Hematopoietic multipotent progenitor cell treated with erythropoietin and hydrocortisone succinate and interleukin-3 and kit ligand, for 15 days (in vitro differentiated cells): ENCODE measurements around the gene GRPEL1.
"Not testable (repeated sequence)": the region's sequence is repeated elsewhere in the genome, so short reads cannot be mapped to it uniquely, and the experiment has no call there.

Experiments
- DNase-seq: peaks from one replicate; pipeline ENCODE4 v3.0.0-alpha.2; 2015; ENCODE audit warnings: low spot score

Gene GRPEL1

GRCh38 chr4:7092026-7092425, 24.2 kb upstream of the GRPEL1 start:
- DNase-seq = no peak

GRCh38 chr4:7089213-7089986, 21.5 kb upstream of the GRPEL1 start:
- no peak for DNase-seq

GRCh38 chr4:7087036-7087435, 19.2 kb upstream of the GRPEL1 start:
- DNase-seq = no peak

- no peak for DNase-seq
Observed at GRCh38 chr4:7086384-7086783, 18.5 kb upstream of the GRPEL1 start.

GRCh38 chr4:7084564-7084961, 16.7 kb upstream of the GRPEL1 start:
- DNase-seq = not testable (repeated sequence)

- no peak for DNase-seq
Observed at GRCh38 chr4:7083597-7084563, 16.0 kb upstream of the GRPEL1 start.

- not testable (repeated sequence) for DNase-seq
Observed at GRCh38 chr4:7079909-7080308, 12.0 kb upstream of the GRPEL1 start.

- DNase-seq = not testable (repeated sequence)
Observed at GRCh38 chr4:7079483-7079882, 11.6 kb upstream of the GRPEL1 start.

GRCh38 chr4:7078025-7078424, 10.2 kb upstream of the GRPEL1 start:
- DNase-seq = no peak

- DNase-seq = no peak
Observed at GRCh38 chr4:7077371-7077770, 9.5 kb upstream of the GRPEL1 start.

- no peak for DNase-seq
Observed at GRCh38 chr4:7076696-7077082, 8.8 kb upstream of the GRPEL1 start.

GRCh38 chr4:7075962-7076695, 8.3 kb upstream of the GRPEL1 start:
- DNase-seq = no peak

GRCh38 chr4:7074426-7074825, 6.6 kb upstream of the GRPEL1 start:
- DNase-seq = no peak

- peak; percentile 53 for DNase-seq
Observed at GRCh38 chr4:7073526-7074390, 5.9 kb upstream of the GRPEL1 start.

GRCh38 chr4:7073059-7073458, 5.2 kb upstream of the GRPEL1 start:
- DNase-seq = no peak

GRCh38 chr4:7070729-7071511, 3.1 kb upstream of the GRPEL1 start:
- DNase-seq = peak; percentile 89

- DNase-seq = no peak
Observed at GRCh38 chr4:7068883-7069282, 1.0 kb upstream of the GRPEL1 start.

GRCh38 chr4:7068279-7068842, 497 bp upstream of the GRPEL1 start:
- no peak for DNase-seq

- DNase-seq = no peak
Observed at GRCh38 chr4:7067126-7067451, 775 bp downstream of the GRPEL1 start.

- DNase-seq = no peak
Observed at GRCh38 chr4:7066493-7066892, 1.4 kb downstream of the GRPEL1 start.
